ENCODE measurements around the gene EFHC1.
"Not testable (repeated sequence)": the region's sequence is repeated elsewhere in the genome, so short reads cannot be mapped to it uniquely, and the experiment has no call there.

Gene EFHC1

GRCh38 chr6:52419809-52420667, at the start of gene EFHC1:
EFHC1 (plus strand) TSS chr6:52420342; CDS start chr6:52420411, 69 bp downstream.
- peak; percentile 98 for DNase-seq (ENCODE audit: low spot score)

- no peak for DNase-seq (ENCODE audit: low spot score)
Measured at GRCh38 chr6:52371656-52372191, 48.4 kb upstream of the EFHC1 start.

GRCh38 chr6:52373151-52373690, 46.9 kb upstream of the EFHC1 start:
- no peak for DNase-seq (ENCODE audit: low spot score)

DNA sequence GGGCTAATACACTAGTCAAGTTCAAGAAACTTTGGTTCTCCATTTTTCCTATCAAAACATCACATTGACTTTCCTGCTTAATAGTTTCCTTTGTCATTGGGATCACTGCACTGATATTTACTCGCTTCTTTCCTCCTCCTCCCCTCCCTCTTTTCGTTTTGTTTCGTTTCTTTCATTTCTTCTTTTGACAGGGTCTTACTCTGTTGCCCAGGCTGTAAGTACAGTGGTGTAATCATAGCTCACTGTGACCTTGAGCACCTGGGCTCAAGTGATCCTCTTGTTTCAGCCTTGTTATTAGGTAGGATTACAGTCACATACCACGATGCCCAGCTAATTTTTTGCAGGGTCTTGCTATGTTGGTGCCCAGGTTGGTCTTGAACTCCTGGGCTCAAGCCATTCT, 45.9 kb upstream of the EFHC1 start:
- DNase-seq (ENCODE audit: low spot score), result no peak

DNA sequence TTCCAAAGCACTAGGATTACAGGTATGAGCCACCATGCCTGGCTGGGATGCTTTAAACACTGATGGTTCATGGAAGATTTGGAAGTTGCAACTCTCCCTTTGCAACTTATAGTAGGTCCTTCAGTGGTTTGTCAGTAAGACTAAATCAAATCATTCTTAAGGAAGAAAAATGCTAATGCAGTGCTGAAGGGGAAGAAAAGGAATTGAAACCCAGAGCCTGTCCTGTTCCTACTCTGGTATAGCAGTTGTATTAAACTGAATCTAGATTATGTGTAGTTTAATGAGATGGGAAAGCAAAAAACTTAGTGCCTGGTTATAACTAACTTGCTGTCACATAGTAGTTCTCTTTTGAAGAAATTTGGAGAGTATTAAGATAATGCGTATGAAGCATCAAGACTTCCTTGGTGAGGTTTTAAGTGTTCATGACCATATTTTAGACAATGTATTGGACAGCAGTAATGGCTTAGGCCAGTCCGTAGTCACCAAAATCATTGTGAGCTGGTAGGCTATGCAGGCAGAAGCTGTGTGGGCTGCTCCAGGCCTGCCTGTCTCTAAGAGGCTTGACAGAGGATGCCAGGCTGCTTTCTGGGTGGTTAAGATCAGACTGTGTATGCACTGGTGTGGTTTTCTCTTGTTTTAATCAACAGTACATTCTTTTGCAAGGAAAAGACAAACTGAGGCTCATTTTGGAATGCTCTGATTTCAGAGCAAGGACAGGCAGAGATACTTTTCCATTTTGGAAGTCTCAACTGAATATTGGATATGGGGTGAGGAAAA, 44.2 kb upstream of the EFHC1 start:
- no peak for DNase-seq (ENCODE audit: low spot score)

GRCh38 chr6:52376763-52377162, 43.4 kb upstream of the EFHC1 start:
- DNase-seq (ENCODE audit: low spot score), result no peak

- DNase-seq (ENCODE audit: low spot score), result no peak
Measured at GRCh38 chr6:52377538-52378221, 42.5 kb upstream of the EFHC1 start.

DNA sequence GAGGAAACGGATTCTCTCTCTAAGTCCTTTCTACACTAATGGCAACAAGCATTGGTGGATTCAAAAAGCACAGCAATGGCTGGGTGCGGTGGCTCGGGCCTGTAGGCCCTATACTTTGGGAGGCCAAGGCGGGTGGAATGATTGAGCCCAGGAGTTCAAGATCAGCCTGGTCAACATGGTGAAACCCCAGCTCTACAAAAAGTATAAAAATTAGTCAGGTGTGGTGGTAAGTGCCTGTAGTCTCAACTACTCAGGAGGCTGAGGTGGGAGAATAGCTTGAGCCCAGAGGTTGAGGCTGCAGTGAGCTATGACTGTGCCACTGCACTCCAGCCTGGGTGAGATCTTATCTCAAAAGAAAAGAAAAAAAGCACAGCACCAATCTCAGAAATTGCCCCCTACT, 38.9 kb upstream of the EFHC1 start:
- no peak for DNase-seq (ENCODE audit: low spot score)

DNA sequence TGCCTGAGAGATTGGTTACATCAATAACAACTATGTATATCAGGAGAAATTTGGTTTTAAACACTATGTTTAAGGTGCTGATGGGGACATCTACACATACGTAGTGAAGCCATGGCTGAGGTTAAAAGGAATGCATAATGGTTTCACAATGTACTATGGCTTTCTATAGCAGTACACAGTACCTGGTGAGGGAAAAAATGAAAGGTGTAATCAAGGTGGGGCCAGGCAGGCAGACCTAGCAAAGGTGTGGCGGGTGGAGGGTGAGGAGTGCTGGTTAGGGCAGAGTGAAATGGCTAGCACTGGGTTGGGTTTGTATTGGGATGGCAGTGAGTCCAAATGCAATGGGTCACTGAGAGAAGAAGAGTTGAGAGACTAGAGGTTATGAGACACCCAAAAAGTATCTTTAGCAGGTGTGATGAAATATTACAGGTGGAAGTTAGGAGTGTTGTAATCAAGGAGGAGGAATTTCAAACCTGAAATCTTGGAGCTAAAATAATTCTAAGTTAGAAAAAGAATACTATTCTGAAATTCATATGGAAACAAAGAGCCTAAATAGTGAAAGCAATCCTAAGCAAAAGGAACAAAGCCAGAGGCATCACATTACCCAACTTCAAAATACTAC, 35.9 kb upstream of the EFHC1 start:
- DNase-seq (ENCODE audit: low spot score), result no peak

DNA sequence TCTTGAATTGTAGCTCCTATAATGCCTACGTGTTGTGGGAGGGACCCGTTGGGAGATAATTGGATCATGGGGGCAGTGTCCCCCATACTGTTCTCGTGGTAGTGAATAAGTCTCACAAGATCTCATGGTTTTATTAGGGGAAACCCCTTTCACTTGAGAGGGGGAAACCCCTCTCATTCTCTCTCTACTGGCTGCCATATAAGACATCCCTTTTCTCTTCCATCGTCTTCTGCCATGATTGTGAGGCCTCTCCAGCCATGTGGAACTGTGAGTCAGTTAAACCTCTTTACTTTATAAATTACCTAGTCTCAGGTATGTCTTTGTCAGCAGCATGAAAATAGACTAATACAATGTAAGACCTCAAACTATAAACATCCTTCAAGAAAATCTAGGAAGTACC, 35.1 kb upstream of the EFHC1 start:
- DNase-seq (ENCODE audit: low spot score), result no peak

DNA sequence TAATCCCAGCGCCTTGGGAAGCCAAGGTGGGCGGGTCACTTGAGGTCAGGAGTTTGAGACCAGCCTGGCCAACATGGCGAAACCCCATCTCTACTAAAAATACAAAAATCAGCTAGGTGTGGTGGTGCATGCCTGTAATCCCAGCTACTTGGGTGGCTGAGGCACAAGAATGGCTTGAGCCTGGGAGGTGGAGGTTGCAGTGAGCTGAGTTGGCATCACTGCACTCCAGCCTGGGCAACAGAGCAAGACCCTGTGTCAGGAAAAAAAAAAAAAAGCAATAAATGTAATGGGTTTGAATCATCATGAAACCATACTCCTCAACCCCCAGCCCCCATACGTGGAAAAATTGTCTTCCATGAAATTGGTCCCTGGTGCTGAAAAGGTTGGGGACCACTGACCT, 32.0 kb upstream of the EFHC1 start:
- DNase-seq (ENCODE audit: low spot score), result not testable (repeated sequence)

DNA sequence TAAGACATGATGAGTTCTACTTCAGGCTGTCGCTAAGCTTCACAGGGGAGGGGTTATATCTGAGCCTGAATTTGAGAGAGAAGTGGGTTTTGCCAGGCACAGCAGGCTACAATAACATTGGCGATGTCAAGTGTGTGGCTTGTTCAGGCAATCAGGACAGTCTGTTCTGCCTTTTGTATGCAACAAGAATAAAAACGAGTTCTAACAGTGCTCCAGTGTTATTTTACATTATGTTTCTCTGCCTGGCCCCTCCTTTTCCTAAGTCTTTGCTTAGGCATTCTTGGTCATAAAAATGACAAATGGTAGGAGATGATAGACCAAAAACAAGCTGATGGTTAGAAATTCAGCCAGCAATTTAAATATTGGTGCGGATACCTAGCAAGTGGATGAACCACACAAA, 31.4 kb upstream of the EFHC1 start:
- no peak for DNase-seq (ENCODE audit: low spot score)

DNA sequence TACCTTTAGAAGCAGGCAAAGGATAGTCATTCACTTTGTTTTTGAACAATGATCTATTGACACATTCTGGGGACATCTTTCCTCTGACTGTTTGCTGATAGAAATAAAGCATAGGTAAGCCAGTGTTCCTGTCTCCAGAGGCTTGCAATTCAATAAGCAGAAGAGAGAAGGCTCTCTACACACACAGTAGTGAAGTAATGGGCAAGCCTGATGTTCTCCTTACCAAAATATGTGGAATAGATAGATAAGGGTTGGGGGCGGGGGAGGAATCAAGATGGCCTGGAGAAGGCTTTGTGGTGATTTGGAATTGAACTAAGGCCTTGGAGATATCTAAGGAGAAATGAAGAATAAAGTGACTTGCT, 30.9 kb upstream of the EFHC1 start:
- DNase-seq (ENCODE audit: low spot score), result no peak

- peak; percentile 21 for DNase-seq (ENCODE audit: low spot score)
Measured at GRCh38 chr6:52389626-52390360, 30.3 kb upstream of the EFHC1 start.

DNA sequence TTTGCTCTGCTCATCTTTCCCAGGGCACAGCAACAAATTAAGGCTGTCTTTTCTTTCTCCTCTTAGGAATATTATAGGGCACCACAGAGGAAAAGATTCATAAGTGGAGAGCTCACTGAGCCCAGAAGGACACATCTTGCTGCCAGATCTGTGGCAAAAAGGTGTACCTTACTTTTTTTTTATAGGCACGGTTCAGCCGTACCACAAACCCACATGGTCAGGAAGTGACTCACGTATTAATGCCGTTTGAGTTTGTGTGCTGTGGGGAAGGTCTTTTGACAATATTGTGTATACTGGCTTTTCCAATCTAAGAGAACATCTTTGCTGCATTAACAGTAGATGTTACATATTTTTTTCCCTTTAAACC, 29.8 kb upstream of the EFHC1 start:
- peak; percentile 29 for DNase-seq (ENCODE audit: low spot score)

DNA sequence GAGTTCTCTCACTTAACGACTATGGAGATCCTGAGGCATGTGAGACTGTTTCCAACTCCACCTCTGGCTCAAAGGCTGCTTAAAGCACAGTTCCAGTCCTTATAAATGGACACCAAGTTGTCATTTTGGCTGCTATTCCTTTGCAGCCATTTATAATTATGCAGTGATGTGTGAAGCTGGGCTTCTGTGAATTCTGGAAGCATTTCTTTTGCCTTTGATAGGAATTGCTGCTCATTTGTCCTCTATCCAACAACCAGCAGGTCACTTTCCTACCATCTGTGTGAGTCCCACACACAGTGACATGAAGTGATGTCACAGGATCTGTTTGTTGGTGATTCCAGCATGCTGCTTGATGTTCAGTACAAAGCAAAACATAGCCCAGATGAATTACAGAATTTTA, 28.5 kb upstream of the EFHC1 start:
- DNase-seq (ENCODE audit: low spot score), result no peak

DNA sequence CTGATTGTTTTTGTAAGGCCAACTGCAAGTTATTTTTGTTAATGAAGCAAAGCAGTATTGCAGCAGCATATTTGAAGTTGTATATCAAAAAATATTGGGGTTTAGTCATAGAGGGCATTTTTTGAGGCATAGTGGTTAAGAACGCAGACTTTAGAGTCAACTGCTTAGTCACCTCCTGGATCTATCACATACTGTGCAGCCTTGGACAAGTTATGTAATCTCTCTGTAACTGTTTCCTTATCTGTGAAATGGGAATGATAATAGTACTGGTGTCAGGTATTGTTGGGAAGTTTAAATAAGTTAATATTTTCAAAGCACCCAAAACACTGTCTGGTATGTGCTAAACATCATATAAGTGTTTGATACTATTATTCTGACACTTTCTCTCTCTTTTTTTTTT, 27.2 kb upstream of the EFHC1 start:
- DNase-seq (ENCODE audit: low spot score), result peak; percentile 45

GRCh38 chr6:52393780-52394179, 26.4 kb upstream of the EFHC1 start:
- no peak for DNase-seq (ENCODE audit: low spot score)

- DNase-seq (ENCODE audit: low spot score), result no peak
Measured at GRCh38 chr6:52394251-52394666, 25.9 kb upstream of the EFHC1 start.

DNA sequence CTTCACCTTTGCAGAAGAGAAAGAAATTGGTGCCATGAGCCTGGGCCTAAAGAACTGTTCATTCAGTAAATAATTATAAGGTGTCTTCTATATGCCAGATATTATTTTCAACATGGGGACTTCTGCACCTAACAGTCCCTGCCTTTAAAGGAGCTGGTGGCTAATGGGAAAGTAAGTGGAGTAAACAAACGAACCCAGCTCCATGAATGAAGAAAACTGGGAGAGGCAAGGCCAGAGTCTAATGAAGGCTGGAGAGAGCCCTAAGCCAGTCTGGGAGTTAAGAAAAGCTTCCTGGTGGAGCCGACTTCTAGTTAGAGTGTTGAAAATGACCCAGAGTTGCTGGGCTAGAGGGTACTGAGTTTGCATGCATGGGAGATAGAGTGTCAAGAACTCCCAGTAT, 24.2 kb upstream of the EFHC1 start:
- no peak for DNase-seq (ENCODE audit: low spot score)
